HCT116 (cell line): Measurements from ENCODE around the gene TMEM120A. TPM values are rescaled to one million over a fixed set of nuclear protein-coding genes. Genes with fewer than 3 reads are reported as not detected.
"Not testable (repeated sequence)": the region's sequence is repeated elsewhere in the genome, so short reads cannot be mapped to it uniquely, and the experiment has no call there.

Source experiments
- ATAC-seq: fragments of 200-7000 bp; cut with Tn5 transposase; 2 replicates; pipeline ENCODE4 v1.9.1; 2020; ENCODE audit warnings: mild to moderate bottlenecking, moderate library complexity
- BruUV-seq: library from RNA; stranded (reverse); fragments of 400-500 nt; replicated peaks from 2 replicates; lab custom pipeline; 2021; lab: Mats Ljungman, UMichigan
- CTCF ChIA-PET: fragments of 300-600 bp; sonication (Branson Sonifier 250); formaldehyde crosslinking; loops from one replicate; lab custom pipeline; 2021; ENCODE audit warnings: antibody characterized with exemption; lab: Charles Lee
- POLR2A ChIA-PET: fragments of 300-600, 350-600 bp; sonication (Branson Sonifier 250); formaldehyde crosslinking; loops from one replicate; lab custom pipeline; 2021; ENCODE audit warnings: antibody characterized with exemption; lab: Charles Lee
- RAD21 ChIA-PET, 2 experiments: fragments of 300-600 bp; sonication (Branson Sonifier 250); formaldehyde crosslinking; loops; one replicate each; lab custom pipeline; 2023; ENCODE audit warnings: low total read pairs in 2 of 2; ENCODE audit not compliant: uncharacterized antibody in 2 of 2, unreplicated experiment in 2 of 2, low non-redundant PET in 1 of 2; lab: Charles Lee
- DNase-seq: peaks from one replicate; pipeline ENCODE4 v3.0.0-alpha.2; 2010; ENCODE audit warnings: low read depth, low spot score
- H2AFZ ChIP-seq: fragments of 200-600 bp; shearing (Covaris generic), sonication (generic); 2 replicates; pipeline ENCODE4 v1.6.1; 2017; ENCODE audit warnings: low read depth, mixed run types, mixed read lengths, antibody characterized with exemption, low read length; ENCODE audit not compliant: poor library complexity, severe bottlenecking
- H3K27ac ChIP-seq: 2 replicates; pipeline ENCODE4 v1.5.1; 2012; ENCODE audit warnings: low read depth, low read length
- H3K27me3 ChIP-seq: fragments of 200-600 bp; sonication (generic); 2 replicates; pipeline ENCODE4 v1.6.1; 2016; ENCODE audit warnings: mixed run types, low read length, mixed read lengths; ENCODE audit not compliant: insufficient read depth
- H3K36me3 ChIP-seq, 2 experiments: fragments of 200-500 bp in 1 of 2; fragments of 200-600 bp in 1 of 2; sonication (Bioruptor generic) in 1 of 2; sonication (generic) in 1 of 2; 2 replicates each; pipeline versions ENCODE4 v1.5.1 to v1.6.1; 2014 to 2016; ENCODE audit warnings: low read length in 2 of 2, inconsistent platforms in 1 of 2, mixed read lengths in 1 of 2, mixed run types in 1 of 2; ENCODE audit not compliant: insufficient read depth in 2 of 2, control insufficient read depth in 1 of 2
- H3K4me1 ChIP-seq, 2 experiments: fragments of 200-600 bp in 1 of 2; sonication (generic) in 1 of 2; 2 replicates each; pipeline versions ENCODE4 v1.5.1 to v1.6.1; 2012 to 2017; ENCODE audit warnings: low read length in 2 of 2, inconsistent platforms in 1 of 2, mild to moderate bottlenecking in 1 of 2, mixed read lengths in 1 of 2, mixed run types in 1 of 2, moderate library complexity in 1 of 2; ENCODE audit not compliant: insufficient read depth in 2 of 2, control insufficient read depth in 1 of 2
- H3K4me2 ChIP-seq: fragments of 200-600 bp; sonication (generic); 2 replicates; pipeline ENCODE4 v1.6.1; 2017; ENCODE audit warnings: mixed run types, low read length, mixed read lengths
- H3K4me3 ChIP-seq, 2 experiments: fragments of 200-600 bp in 1 of 2; sonication (generic) in 1 of 2; replicated peaks in 1 of 2; 2 replicates each; pipeline ENCODE4 v1.5.1; 2011 to 2016; ENCODE audit warnings: low read length in 2 of 2, control low read depth in 1 of 2, low read depth in 1 of 2, mild to moderate bottlenecking in 1 of 2, mixed read lengths in 1 of 2, mixed run types in 1 of 2
- H3K79me2 ChIP-seq: fragments of 200-600 bp; sonication (generic); 2 replicates; pipeline ENCODE4 v1.6.1; 2017; ENCODE audit warnings: mild to moderate bottlenecking, mixed run types, low read length, moderate library complexity, mixed read lengths; ENCODE audit not compliant: insufficient read depth
- H3K9ac ChIP-seq: fragments of 200-600 bp; sonication (generic); 2 replicates; pipeline ENCODE4 v1.6.1; 2016; ENCODE audit warnings: low read length, mixed read lengths
- H3K9me2 ChIP-seq: fragments of 200-600 bp; sonication (generic), shearing (Covaris generic); 2 replicates; pipeline ENCODE4 v1.6.1; 2017; ENCODE audit warnings: mixed run types, mild to moderate bottlenecking, moderate library complexity; ENCODE audit not compliant: insufficient read depth
- H3K9me3 ChIP-seq, 2 experiments: fragments of 200-500 bp in 1 of 2; fragments of 200-600 bp in 1 of 2; sonication (Bioruptor generic) in 1 of 2; sonication (generic) in 1 of 2; 2 replicates each; pipeline ENCODE4 v1.6.1; 2014 to 2017; ENCODE audit warnings: low read length in 2 of 2, mixed read lengths in 2 of 2, inconsistent platforms in 1 of 2, low read depth in 1 of 2, mild to moderate bottlenecking in 1 of 2, mixed run types in 1 of 2, moderate library complexity in 1 of 2; ENCODE audit not compliant: control insufficient read depth in 1 of 2, insufficient read depth in 1 of 2
- H4K20me1 ChIP-seq: fragments of 200-600 bp; sonication (generic), shearing (Covaris generic); 2 replicates; pipeline ENCODE4 v1.6.1; 2017; ENCODE audit warnings: mixed run types, mild to moderate bottlenecking, moderate library complexity; ENCODE audit not compliant: insufficient read depth
- CTCF ChIP-seq, 3 experiments: fragments of 200-600 bp in 1 of 3; sonication (generic) in 1 of 3; IDR thresholded peaks in 2 of 3; conservative IDR thresholded peaks in 1 of 3; 2 replicates each; pipeline ENCODE4 v1.5.1; 2012 to 2017; ENCODE audit warnings: low read depth in 2 of 3, low read length in 2 of 3, antibody characterized with exemption in 1 of 3, borderline replicate concordance in 1 of 3, control low read depth in 1 of 3, mild to moderate bottlenecking in 1 of 3, mixed read lengths in 1 of 3, mixed run types in 1 of 3, moderate library complexity in 1 of 3; ENCODE audit not compliant: insufficient read depth in 1 of 3
- ELF1 ChIP-seq: IDR thresholded peaks from 2 replicates; pipeline ENCODE4 v1.6.1; 2012; ENCODE audit warnings: low read depth, borderline replicate concordance
- JUND ChIP-seq: IDR thresholded peaks from 2 replicates; pipeline ENCODE4 v1.6.1; 2012
- RAD21 ChIP-seq: IDR thresholded peaks from 2 replicates; pipeline ENCODE4 v1.6.1; 2012; ENCODE audit warnings: low read depth, mild to moderate bottlenecking
- TCF7L2 ChIP-seq: IDR thresholded peaks from 2 replicates; pipeline ENCODE4 v1.7.0; 2011; ENCODE audit warnings: borderline replicate concordance, inconsistent platforms; ENCODE audit not compliant: insufficient read depth, insufficient read length; ENCODE audit errors: extremely low read depth
- intact Hi-C: fragments of 100-400 bp; cut with micrococcal nuclease; formaldehyde crosslinking; loops from 2 replicates; pipeline ENCODE4 v1.10.0; 2022
- total RNA-seq: library from RNA; stranded (reverse); gene quantifications from one replicate; pipeline ENCODE4 v1.2.1, GENCODE V29; 2021; ENCODE audit not compliant: unreplicated experiment

TMEM120A gene
- total RNA-seq, 1 experiment from 2014 or later = 25.9 TPM

- no peaks in the 10 kb centered on the region for H3K36me3 ChIP-seq
- intact Hi-C loops = no loop called here
- no peaks in the 10 kb centered on the region for H3K9me3 ChIP-seq
- H3K9me2 ChIP-seq = no peaks in the 10 kb centered on the region
- H3K27me3 ChIP-seq = no peaks in the 10 kb centered on the region
- DNase-seq (no peak), ATAC-seq (no peak)
- POLR2A ChIA-PET = no interaction called here
- no peaks in the 10 kb centered on the region for H3K4me1 ChIP-seq
- H3K27ac ChIP-seq = no peak overlapping the region
- H3K9ac ChIP-seq = no peak overlapping the region
- RAD21 ChIA-PET = no interaction called here
- H4K20me1 ChIP-seq = no peaks in the 10 kb centered on the region
- no peak overlapping the region for H2AFZ ChIP-seq
- no peaks in the 10 kb centered on the region for H3K79me2 ChIP-seq
- no TSS peak for BruUV-seq
- CTCF ChIA-PET = no interaction called here
- TF ChIP-seq TCF7L2 (no peak), JUND (no peak), ELF1 (no peak)
- H3K4me2 ChIP-seq = no peak overlapping the region
- H3K4me3 ChIP-seq = no peak overlapping the region
These were observed 37.6 kb upstream of the TMEM120A start for GRCh38 chr7:76031964-76032363.

- BruUV-seq, H3K4me2 ChIP-seq, RAD21 ChIA-PET, H3K4me1 ChIP-seq, H3K9ac ChIP-seq, H3K79me2 ChIP-seq, H3K27ac ChIP-seq, H3K27me3 ChIP-seq, POLR2A ChIA-PET, H3K9me3 ChIP-seq, H4K20me1 ChIP-seq, H2AFZ ChIP-seq, DNase-seq, H3K36me3 ChIP-seq, H3K9me2 ChIP-seq, H3K4me3 ChIP-seq: not testable (repeated sequence)
- intact Hi-C loops = loop anchor here (1.0 to 10.0 kb wide), 2 partner anchors 234 to 265 kb away; no protein-coding TSS in a partner anchor
- peak; percentile 9 to 20 (median 10); a peak in 1 of 6 replicates for TF ChIP-seq CTCF (IDR thresholded peaks at IDR 0.05 in 2 of 3, conservative IDR thresholded peaks at IDR 0.05 in 1 of 3; ENCODE audit: borderline replicate concordance in 1 of 3, insufficient read depth in 1 of 3, low read depth in 2 of 3, low read length in 2 of 3)
- TF ChIP-seq RAD21 = peak; percentile 47
- CTCF ChIA-PET = interaction anchor here (1.8 kb wide), 1 partner anchor 10 kb away, joined by 7 read pairs; no protein-coding TSS in a partner anchor
- peak; percentile 54; the same call in 1 of the 2 replicates for ATAC-seq
These were observed 35.3 kb upstream of the TMEM120A start for GRCh38 chr7:76029682-76030081.
